SK-N-SH treated with all-trans-retinoic acid at 6 μM for 48 hours (cell line): ENCODE measurements around the gene RPL18A.

Source experiments
- BACH2 ChIP-seq: fragments of 250-450 bp; sonication (Bioruptor Pico); IDR thresholded peaks from 2 replicates; pipeline ENCODE4 v1.9.0; 2021; ENCODE audit warnings: mild to moderate bottlenecking, borderline replicate concordance
- CSDC2 ChIP-seq: fragments of 250-450 bp; sonication (Bioruptor Pico); IDR thresholded peaks from 2 replicates; pipeline ENCODE4 v1.5.0; 2020; ENCODE audit warnings: mild to moderate bottlenecking, moderate library complexity
- ISL1 ChIP-seq: fragments of 250-450 bp; sonication (Bioruptor Pico); IDR thresholded peaks from 2 replicates; pipeline ENCODE4 v2.1.2; 2022; ENCODE audit warnings: mild to moderate bottlenecking, moderate library complexity
- OSR1 ChIP-seq: fragments of 250-450 bp; sonication (Bioruptor Pico); IDR thresholded peaks from 2 replicates; pipeline ENCODE4 v1.8.0; 2022; ENCODE audit warnings: moderate library complexity, mild to moderate bottlenecking, inconsistent platforms
- RARB ChIP-seq: fragments of 250-450 bp; sonication (Bioruptor Pico); IDR thresholded peaks from 2 replicates; pipeline ENCODE4 v1.8.0; 2021; ENCODE audit warnings: mild to moderate bottlenecking, moderate library complexity
- TCF4 ChIP-seq: fragments of 250-450 bp; sonication (Bioruptor Pico); IDR thresholded peaks from 2 replicates; pipeline ENCODE4 v1.8.0; 2021; ENCODE audit warnings: mild to moderate bottlenecking, moderate library complexity, borderline replicate concordance
- TOX ChIP-seq: fragments of 250-450 bp; sonication (Bioruptor Pico); IDR thresholded peaks from 2 replicates; pipeline ENCODE4 v1.8.0; 2021; ENCODE audit warnings: mild to moderate bottlenecking, moderate library complexity, borderline replicate concordance
- ZC3H10 ChIP-seq: fragments of 250-450 bp; sonication (Bioruptor Pico); IDR thresholded peaks from 2 replicates; pipeline ENCODE4 v1.5.1; 2021; ENCODE audit warnings: mild to moderate bottlenecking, moderate library complexity
- ZFP3 ChIP-seq: fragments of 250-450 bp; sonication (Bioruptor Pico); IDR thresholded peaks from 2 replicates; pipeline ENCODE4 v1.5.0; 2020; ENCODE audit warnings: mild to moderate bottlenecking, moderate library complexity
- ZFP30 ChIP-seq: fragments of 450-650 bp; formaldehyde crosslinking; IDR thresholded peaks from 2 replicates; pipeline ENCODE4 v1.5.0; 2022; ENCODE audit warnings: mild to moderate bottlenecking, moderate library complexity
- ZNF565 ChIP-seq: fragments of 450-650 bp; formaldehyde crosslinking; conservative IDR thresholded peaks from 2 replicates; pipeline ENCODE4 v1.5.0; 2020; ENCODE audit warnings: low read depth, mild to moderate bottlenecking, moderate library complexity
- TF ChIP-seq, protein P1 (sequence below): fragments of 250-450 bp; sonication (Bioruptor Pico); IDR thresholded peaks from 2 replicates; pipeline ENCODE4 v1.5.1; 2020; ENCODE audit warnings: low read depth, mild to moderate bottlenecking, moderate library complexity

DNA sequence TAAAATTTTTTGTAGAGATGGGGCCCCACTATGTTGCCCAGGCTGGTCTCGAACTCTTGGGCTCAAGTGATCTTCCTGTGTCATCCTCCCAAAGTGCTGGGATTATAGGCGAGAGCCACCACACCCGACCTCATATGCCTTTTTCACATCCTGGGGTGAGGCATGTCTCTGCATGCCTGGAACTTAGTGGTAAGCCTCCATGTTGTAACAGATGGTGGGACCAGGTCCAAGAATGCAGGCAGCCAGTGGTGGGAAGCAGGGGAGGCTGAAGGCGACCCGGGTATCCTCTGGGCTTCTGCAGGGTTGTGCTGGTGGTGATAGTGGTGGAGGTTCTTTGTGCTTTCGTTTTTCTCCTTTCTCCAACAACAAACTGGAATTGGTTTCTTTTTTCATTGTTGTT, 43.0 kb downstream of the RPL18A start:
- TF ChIP-seq, protein P1, sequence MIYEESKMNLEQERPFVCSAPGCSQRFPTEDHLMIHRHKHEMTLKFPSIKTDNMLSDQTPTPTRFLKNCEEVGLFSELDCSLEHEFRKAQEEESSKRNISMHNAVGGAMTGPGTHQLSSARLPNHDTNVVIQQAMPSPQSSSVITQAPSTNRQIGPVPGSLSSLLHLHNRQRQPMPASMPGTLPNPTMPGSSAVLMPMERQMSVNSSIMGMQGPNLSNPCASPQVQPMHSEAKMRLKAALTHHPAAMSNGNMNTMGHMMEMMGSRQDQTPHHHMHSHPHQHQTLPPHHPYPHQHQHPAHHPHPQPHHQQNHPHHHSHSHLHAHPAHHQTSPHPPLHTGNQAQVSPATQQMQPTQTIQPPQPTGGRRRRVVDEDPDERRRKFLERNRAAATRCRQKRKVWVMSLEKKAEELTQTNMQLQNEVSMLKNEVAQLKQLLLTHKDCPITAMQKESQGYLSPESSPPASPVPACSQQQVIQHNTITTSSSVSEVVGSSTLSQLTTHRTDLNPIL (CRISPR knock-in tag), result no peak
- TF ChIP-seq OSR1 (CRISPR knock-in tag), result no peak
- TF ChIP-seq ZC3H10, result no peak
- no peak for TF ChIP-seq TCF4 (CRISPR knock-in tag)
- TF ChIP-seq ZNF565, result no peak
- no peak for TF ChIP-seq CSDC2 (CRISPR knock-in tag)
- no peak for TF ChIP-seq ZFP30 (CRISPR knock-in tag)
- TF ChIP-seq RARB, result no peak
- TF ChIP-seq BACH2, result no peak
- no peak for TF ChIP-seq TOX (CRISPR knock-in tag)
- no peak for TF ChIP-seq ZFP3 (CRISPR knock-in tag)
- TF ChIP-seq ISL1 (CRISPR knock-in tag), result no peak
